HEK293 (cell line): ENCODE data around the gene TGFB1.

Experiments used
- CTCF ChIA-PET: fragments of 350-600 bp; formaldehyde crosslinking; extraction: SDS; loops from one replicate; lab custom pipeline; 2021; ENCODE audit warnings: antibody characterized with exemption; lab: Yijun Ruan, JAX
- POLR2A ChIA-PET: fragments of 300-600 bp; formaldehyde crosslinking; extraction: SDS; loops from one replicate; lab custom pipeline; 2020; ENCODE audit warnings: antibody characterized with exemption, inconsistent platforms; lab: Yijun Ruan, JAX
- H3K27ac ChIP-seq: fragments of 200-500 bp; sonication (Bioruptor generic); 2 replicates; pipeline ENCODE4 v1.5.1; 2014; ENCODE audit warnings: low read depth, low read length, control low read depth, inconsistent platforms; ENCODE audit errors: extremely low read depth
- H3K36me3 ChIP-seq, 2 experiments: fragments of 200-500 bp in 1 of 2; sonication (Bioruptor generic) in 1 of 2; 1 replicate in 1 of 2; 2 replicates in 1 of 2; pipeline ENCODE4 v1.5.1; 2014 to 2017; ENCODE audit warnings: inconsistent platforms in 2 of 2, low read length in 2 of 2; ENCODE audit not compliant: control insufficient read depth in 2 of 2, insufficient read depth in 1 of 2
- H3K4me1 ChIP-seq: fragments of 200-500 bp; sonication (Bioruptor generic); 2 replicates; pipeline ENCODE4 v1.5.1; 2014; ENCODE audit warnings: mild to moderate bottlenecking, low read length, inconsistent platforms; ENCODE audit not compliant: control insufficient read depth, insufficient read depth
- H3K4me3 ChIP-seq: 2 replicates; pipeline ENCODE4 v1.5.1; 2011; ENCODE audit warnings: low read depth, mild to moderate bottlenecking, control low read depth, low read length, moderate library complexity
- H3K9me3 ChIP-seq: fragments of 200-500 bp; sonication (Bioruptor generic); 2 replicates; pipeline ENCODE4 v1.5.1; 2014; ENCODE audit warnings: low read depth, low read length, inconsistent platforms; ENCODE audit not compliant: control insufficient read depth, insufficient read depth
- FEZF1 ChIP-seq: fragments of 450-650 bp; formaldehyde crosslinking; IDR thresholded peaks from 2 replicates; pipeline ENCODE4 v1.5.1; 2016; ENCODE audit warnings: missing biosample characterization, missing genetic modification characterization
- GFI1B ChIP-seq: fragments of 450-650 bp; formaldehyde crosslinking; IDR thresholded peaks from 2 replicates; pipeline ENCODE4 v1.5.1; 2016; ENCODE audit warnings: missing biosample characterization, missing genetic modification characterization
- GLIS1 ChIP-seq: fragments of 450-650 bp; formaldehyde crosslinking; IDR thresholded peaks from 2 replicates; pipeline ENCODE4 v1.5.1; 2016; ENCODE audit warnings: missing biosample characterization, missing genetic modification characterization
- GLIS2 ChIP-seq: fragments of 450-650 bp; formaldehyde crosslinking; IDR thresholded peaks from 2 replicates; pipeline ENCODE4 v1.5.1; 2016; ENCODE audit warnings: missing biosample characterization, missing genetic modification characterization
- HOXA7 ChIP-seq: sonication (generic); formaldehyde crosslinking; IDR thresholded peaks from 2 replicates; pipeline ENCODE4 v1.8.1; 2022; ENCODE audit warnings: missing genetic modification reagents, borderline replicate concordance
- HOXC10 ChIP-seq: sonication (generic); formaldehyde crosslinking; IDR thresholded peaks from 2 replicates; pipeline ENCODE4 v1.8.1; 2023; ENCODE audit warnings: mild to moderate bottlenecking, missing genetic modification reagents
- INSM2 ChIP-seq: fragments of 450-650 bp; formaldehyde crosslinking; IDR thresholded peaks from 2 replicates; pipeline ENCODE4 v1.5.1; 2016; ENCODE audit warnings: missing biosample characterization, missing genetic modification characterization
- PRDM2 ChIP-seq: fragments of 450-650 bp; formaldehyde crosslinking; IDR thresholded peaks from 2 replicates; pipeline ENCODE4 v1.5.1; 2016; ENCODE audit warnings: missing biosample characterization, missing genetic modification characterization, borderline replicate concordance
- ZBTB26 ChIP-seq: fragments of 450-650 bp; formaldehyde crosslinking; optimal IDR thresholded peaks from 2 replicates; pipeline ENCODE3; 2016; ENCODE audit warnings: missing biosample characterization, mild to moderate bottlenecking, missing genetic modification characterization
- ZNF114 ChIP-seq: fragments of 450-650 bp; formaldehyde crosslinking; IDR thresholded peaks from 2 replicates; pipeline ENCODE4 v1.5.0; 2017; ENCODE audit warnings: missing biosample characterization, missing genetic modification characterization
- ZNF202 ChIP-seq: fragments of 450-650 bp; formaldehyde crosslinking; IDR thresholded peaks from 2 replicates; pipeline ENCODE4 v1.5.1; 2016; ENCODE audit warnings: missing biosample characterization, missing genetic modification characterization, borderline replicate concordance
- ZNF214 ChIP-seq: fragments of 450-650 bp; formaldehyde crosslinking; IDR thresholded peaks from 2 replicates; pipeline ENCODE4 v1.5.1; 2017; ENCODE audit warnings: missing biosample characterization, mild to moderate bottlenecking, missing genetic modification characterization, borderline replicate concordance
- ZNF248 ChIP-seq: fragments of 450-650 bp; formaldehyde crosslinking; IDR thresholded peaks from 2 replicates; pipeline ENCODE4 v1.5.1; 2017; ENCODE audit warnings: missing biosample characterization, missing genetic modification characterization
- ZNF26 ChIP-seq: fragments of 450-650 bp; formaldehyde crosslinking; IDR thresholded peaks from 2 replicates; pipeline ENCODE4 v1.5.1; 2016; ENCODE audit warnings: missing biosample characterization, missing genetic modification characterization
- ZNF354C ChIP-seq: fragments of 450-650 bp; formaldehyde crosslinking; IDR thresholded peaks from 2 replicates; pipeline ENCODE4 v1.5.1; 2016; ENCODE audit warnings: missing biosample characterization, missing genetic modification characterization, low read depth, borderline replicate concordance
- ZNF426 ChIP-seq: fragments of 450-650 bp; formaldehyde crosslinking; IDR thresholded peaks from 2 replicates; pipeline ENCODE4 v1.5.1; 2017; ENCODE audit warnings: missing biosample characterization, missing genetic modification characterization, mild to moderate bottlenecking, inconsistent platforms, moderate library complexity
- ZNF645 ChIP-seq: fragments of 450-650 bp; formaldehyde crosslinking; IDR thresholded peaks from 2 replicates; pipeline ENCODE4; 2016; ENCODE audit warnings: missing biosample characterization, missing genetic modification characterization
- ZNF747 ChIP-seq: fragments of 450-650 bp; formaldehyde crosslinking; IDR thresholded peaks from 2 replicates; pipeline ENCODE4 v1.5.1; 2016; ENCODE audit warnings: missing biosample characterization, missing genetic modification characterization
- ZNF776 ChIP-seq: fragments of 450-650 bp; formaldehyde crosslinking; IDR thresholded peaks from 2 replicates; pipeline ENCODE4 v1.5.0; 2017; ENCODE audit warnings: missing biosample characterization, missing genetic modification characterization, borderline replicate concordance
- ZNF792 ChIP-seq: fragments of 450-650 bp; formaldehyde crosslinking; IDR thresholded peaks from 2 replicates; pipeline ENCODE4 v1.5.1; 2016; ENCODE audit warnings: missing biosample characterization, missing genetic modification characterization
- ZSCAN30 ChIP-seq: fragments of 450-650 bp; IDR thresholded peaks from 2 replicates; pipeline ENCODE4 v1.5.1; 2018; ENCODE audit warnings: missing biosample characterization, mild to moderate bottlenecking, missing genetic modification characterization, moderate library complexity

The TGFB1 gene

GRCh38 chr19:41373993-41374392 lies 20.3 kb upstream of the TGFB1 start (continued):
- no peak for TF ChIP-seq INSM2
- TF ChIP-seq GLIS2 (tag by site-specific recombination): peak; percentile 72
- TF ChIP-seq ZSCAN30 (tag by site-specific recombination): peak; percentile 71
- TF ChIP-seq ZNF776: no peak
- TF ChIP-seq GLIS1 (tag by site-specific recombination): peak; percentile 98
- no peak for TF ChIP-seq HOXA7 (CRISPR knock-in tag)
- peak; percentile 89 for TF ChIP-seq FEZF1
- no peak; the same call in none of the 2 replicates for TF ChIP-seq ZNF792

- no peak overlapping the region for H3K4me3 ChIP-seq
- CTCF ChIA-PET: interaction anchor here (0.5 kb wide), 1 partner anchor 225 kb away, joined by 3 read pairs; no protein-coding TSS in a partner anchor
- no peaks in the 10 kb centered on the region for H3K9me3 ChIP-seq
- H3K27ac ChIP-seq: no peak overlapping the region
- POLR2A ChIA-PET: interaction anchor here (0.9 to 3.3 kb wide), 2 partner anchors 9 to 55 kb away, joined by 3 to 13 read pairs; partner anchors contain the start of genes B3GNT8 and B9D2
- TF ChIP-seq ZNF645 (tag by site-specific recombination) (no peak), ZNF214 (tag by site-specific recombination) (no peak), ZNF248 (tag by site-specific recombination) (no peak), ZBTB26 (tag by site-specific recombination) (no peak), ZNF26 (tag by site-specific recombination) (no peak), ZNF426 (tag by site-specific recombination) (no peak), ZNF114 (tag by site-specific recombination) (no peak), HOXC10 (no peak), ZNF354C (tag by site-specific recombination) (no peak), ZNF747 (no peak), PRDM2 (tag by site-specific recombination) (no peak), GFI1B (no peak), ZNF202 (no peak)
- TF ChIP-seq, all 188 proteins: peak for 0
- no peaks in the 10 kb centered on the region; a peak in 1 of 3 replicates for H3K36me3 ChIP-seq
- H3K4me1 ChIP-seq: peaks cover 20% of the 10 kb centered on the region
These were observed 18.8 kb upstream of the TGFB1 start for GRCh38 chr19:41372501-41372900.
